H1 (cell line): ENCODE measurements around the gene MTHFS. TPM values are rescaled to one million over a fixed set of nuclear protein-coding genes. Genes with fewer than 3 reads are reported as not detected.

ENCODE experiments used
- CTCF ChIA-PET: fragments of 300-600 bp; sonication (Branson Sonifier 250); formaldehyde crosslinking; loops from one replicate; lab custom pipeline; 2021; ENCODE audit not compliant: partially characterized antibody; lab: Charles Lee
- POLR2A ChIA-PET: fragments of 300-600 bp; sonication (Branson Sonifier 250); formaldehyde crosslinking; loops from one replicate; lab custom pipeline; 2021; ENCODE audit warnings: inconsistent platforms; ENCODE audit not compliant: partially characterized antibody; lab: Charles Lee
- DNase-seq, 2 experiments: peaks; one replicate each; pipeline versions ENCODE4 v3.0.0 to v3.0.0-alpha.2; 2010 to 2022; ENCODE audit warnings: low spot score in 2 of 2, low read depth in 1 of 2, mixed read lengths in 1 of 2
- FAIRE-seq: peaks from 2 replicates; lab custom pipeline; 2011; peaks lifted over from hg19 to GRCh38; lab: Jason Lieb, UNC
- H2AFZ ChIP-seq: 2 replicates; pipeline ENCODE4 v1.8.1; 2012; ENCODE audit warnings: low read length, inconsistent platforms
- H2AK5ac ChIP-seq: 2 replicates; pipeline ENCODE4 v1.6.1; 2013; ENCODE audit warnings: low read depth, low read length
- H2BK120ac ChIP-seq: replicated peaks from 2 replicates; pipeline ENCODE3; 2013; ENCODE audit warnings: low read depth, low read length, inconsistent platforms
- H2BK12ac ChIP-seq: 2 replicates; pipeline ENCODE4 v1.6.1; 2013; ENCODE audit warnings: low read depth, low read length
- H2BK15ac ChIP-seq: 2 replicates; pipeline ENCODE4 v1.6.1; 2013; ENCODE audit warnings: low read length
- H2BK20ac ChIP-seq: 2 replicates; pipeline ENCODE4 v1.6.1; 2013; ENCODE audit warnings: low read length
- H2BK5ac ChIP-seq: 2 replicates; pipeline ENCODE4 v1.6.1; 2013; ENCODE audit warnings: low read depth, low read length
- H3K14ac ChIP-seq: 2 replicates; pipeline ENCODE4 v1.6.1; 2013; ENCODE audit warnings: inconsistent platforms; ENCODE audit not compliant: insufficient read length
- H3K18ac ChIP-seq: 2 replicates; pipeline ENCODE4 v1.6.1; 2013; ENCODE audit warnings: low read length; ENCODE audit errors: extremely low read depth
- H3K23ac ChIP-seq: 2 replicates; pipeline ENCODE4 v1.6.1; 2013; ENCODE audit warnings: inconsistent platforms; ENCODE audit not compliant: insufficient read length
- H3K23me2 ChIP-seq: 2 replicates; pipeline ENCODE4 v1.6.1; 2013; ENCODE audit warnings: low read depth, low read length
- H3K27ac ChIP-seq: 2 replicates; pipeline ENCODE4 v1.6.1; 2011; ENCODE audit warnings: low read depth, low read length, inconsistent platforms
- H3K27me3 ChIP-seq, 4 experiments: replicated peaks in 1 of 4; 1 replicate in 1 of 4; 2 replicates in 3 of 4; pipeline versions ENCODE4 v1.6.1 to v1.8.1; 2011 to 2013; ENCODE audit warnings: low read length in 3 of 4, mild to moderate bottlenecking in 3 of 4, inconsistent platforms in 2 of 4, mixed read lengths in 2 of 4, moderate library complexity in 1 of 4; ENCODE audit not compliant: control insufficient read depth in 3 of 4, insufficient read depth in 3 of 4; ENCODE audit errors: extremely low read depth in 1 of 4
- H3K36me3 ChIP-seq, 4 experiments: 2 replicates each; pipeline versions ENCODE4 v1.6.1 to v1.8.1; 2011 to 2013; ENCODE audit warnings: mild to moderate bottlenecking in 4 of 4, low read length in 3 of 4, moderate library complexity in 2 of 4, control low read depth in 1 of 4, inconsistent platforms in 1 of 4; ENCODE audit not compliant: insufficient read depth in 4 of 4, control insufficient read depth in 2 of 4
- H3K4ac ChIP-seq: replicated peaks from 2 replicates; pipeline ENCODE3; 2013; ENCODE audit warnings: low read length, low read depth, mixed read lengths, inconsistent platforms; ENCODE audit not compliant: insufficient read length
- H3K4me1 ChIP-seq, 4 experiments: replicated peaks in 1 of 4; 1 replicate in 1 of 4; 2 replicates in 3 of 4; pipeline versions ENCODE4 v1.6.1 to v1.8.1; 2011 to 2013; ENCODE audit warnings: low read length in 3 of 4, inconsistent platforms in 2 of 4, mixed read lengths in 1 of 4; ENCODE audit not compliant: insufficient read depth in 4 of 4, control insufficient read depth in 3 of 4
- H3K4me2 ChIP-seq, 2 experiments: 2 replicates each; pipeline versions ENCODE4 v1.6.1 to v1.8.1; 2011 to 2013; ENCODE audit warnings: low read depth in 2 of 2, low read length in 2 of 2, control low read depth in 1 of 2, inconsistent platforms in 1 of 2, mild to moderate bottlenecking in 1 of 2; ENCODE audit not compliant: insufficient read depth in 1 of 2
- H3K4me3 ChIP-seq, 4 experiments: fragments of 200-600, 300-600 bp in 1 of 4; sonication (generic), shearing (Covaris generic), sonication (Bioruptor Twin) in 1 of 4; 2 replicates each; pipeline versions ENCODE4 v1.5.1 to v1.8.1; 2011 to 2016; ENCODE audit warnings: low read length in 4 of 4, low read depth in 3 of 4, control low read depth in 2 of 4, inconsistent platforms in 2 of 4, mild to moderate bottlenecking in 2 of 4, mixed read lengths in 1 of 4, moderate library complexity in 1 of 4; ENCODE audit not compliant: insufficient read depth in 2 of 4; ENCODE audit errors: extremely low read depth in 1 of 4
- H3K56ac ChIP-seq: replicated peaks from 2 replicates; pipeline ENCODE3; 2013; ENCODE audit warnings: low read depth, mild to moderate bottlenecking, mixed read lengths, low read length, inconsistent platforms; ENCODE audit not compliant: insufficient read length
- H3K79me1 ChIP-seq: 2 replicates; pipeline ENCODE4 v1.6.1; 2013; ENCODE audit warnings: low read depth, low read length, control low read depth
- H3K79me2 ChIP-seq, 2 experiments: 2 replicates each; pipeline versions ENCODE4 v1.6.1 to v1.8.1; 2012 to 2013; ENCODE audit warnings: low read length in 2 of 2, mild to moderate bottlenecking in 2 of 2, inconsistent platforms in 1 of 2; ENCODE audit not compliant: insufficient read depth in 2 of 2, control insufficient read depth in 1 of 2
- H3K9ac ChIP-seq, 4 experiments: replicated peaks in 1 of 4; 1 replicate in 1 of 4; 2 replicates in 3 of 4; pipeline versions ENCODE4 v1.6.1 to v1.8.1; 2011 to 2013; ENCODE audit warnings: low read depth in 3 of 4, low read length in 3 of 4, control low read depth in 2 of 4, mild to moderate bottlenecking in 2 of 4, moderate library complexity in 2 of 4, inconsistent platforms in 1 of 4; ENCODE audit errors: extremely low read depth in 1 of 4
- H3K9me3 ChIP-seq, 2 experiments: 2 replicates each; pipeline versions ENCODE4 v1.6.1 to v1.8.1; 2012 to 2013; ENCODE audit warnings: mild to moderate bottlenecking in 2 of 2, moderate library complexity in 2 of 2, control low read depth in 1 of 2, inconsistent platforms in 1 of 2, low read depth in 1 of 2, low read length in 1 of 2, mixed read lengths in 1 of 2; ENCODE audit not compliant: insufficient read depth in 2 of 2
- H4K20me1 ChIP-seq, 2 experiments: replicated peaks in 1 of 2; 2 replicates each; pipeline versions ENCODE3 to v1.8.1; 2011 to 2013; ENCODE audit warnings: inconsistent platforms in 2 of 2, low read length in 2 of 2, mild to moderate bottlenecking in 1 of 2; ENCODE audit not compliant: insufficient read depth in 2 of 2, control insufficient read depth in 1 of 2
- H4K5ac ChIP-seq: 2 replicates; pipeline ENCODE4 v1.6.1; 2013; ENCODE audit warnings: low read length, low read depth, mixed read lengths, inconsistent platforms; ENCODE audit not compliant: insufficient read length
- H4K8ac ChIP-seq: 2 replicates; pipeline ENCODE4 v1.8.0; 2013; ENCODE audit warnings: mild to moderate bottlenecking, moderate library complexity, low read length, inconsistent platforms; ENCODE audit not compliant: insufficient read depth; ENCODE audit errors: extremely low read depth
- H4K91ac ChIP-seq: replicated peaks from 2 replicates; pipeline ENCODE3; 2013; ENCODE audit warnings: low read length, mixed read lengths, inconsistent platforms; ENCODE audit not compliant: insufficient read length
- CBX5 ChIP-seq: fragments of 300-800, 300-1000 bp; sonication (generic); IDR thresholded peaks from 2 replicates; pipeline ENCODE4 v1.7.1; 2016; ENCODE audit warnings: antibody characterized with exemption, low read length, low read depth
- CREB1 ChIP-seq: IDR thresholded peaks from 2 replicates; pipeline ENCODE4 v1.6.1; 2012; ENCODE audit warnings: inconsistent platforms
- EGR1 ChIP-seq: IDR thresholded peaks from 2 replicates; pipeline ENCODE4 v1.6.1; 2011; ENCODE audit warnings: low read depth, low read length, borderline replicate concordance
- FOSL1 ChIP-seq: IDR thresholded peaks from 2 replicates; pipeline ENCODE4 v1.6.1; 2011; ENCODE audit warnings: mild to moderate bottlenecking, low read depth, low read length, moderate library complexity; ENCODE audit not compliant: insufficient read depth
- GTF2F1 ChIP-seq: IDR thresholded peaks from 2 replicates; pipeline ENCODE4 v1.6.1; 2012; ENCODE audit warnings: low read depth, low read length, improper control_type of control experiment, borderline replicate concordance
- POLR2A ChIP-seq, 2 experiments: IDR thresholded peaks; 1 replicate in 1 of 2; 2 replicates in 1 of 2; pipeline ENCODE4 v1.6.1; 2011; ENCODE audit warnings: low read depth in 2 of 2, low read length in 2 of 2, mild to moderate bottlenecking in 2 of 2; ENCODE audit errors: control extremely low read depth in 1 of 2
- POU5F1 ChIP-seq: IDR thresholded peaks from 2 replicates; pipeline ENCODE4 v1.6.1; 2011; ENCODE audit warnings: low read depth, mild to moderate bottlenecking, low read length, moderate library complexity
- SP2 ChIP-seq: IDR thresholded peaks from 2 replicates; pipeline ENCODE4 v1.6.1; 2012; ENCODE audit warnings: mild to moderate bottlenecking, low read length, inconsistent platforms
- SRF ChIP-seq: IDR thresholded peaks from 2 replicates; pipeline ENCODE4 v1.6.1; 2011; ENCODE audit warnings: mild to moderate bottlenecking, low read depth, low read length, moderate library complexity
- TAF7 ChIP-seq: optimal IDR thresholded peaks from 2 replicates; pipeline ENCODE3; 2011; ENCODE audit warnings: low read depth, mild to moderate bottlenecking, inconsistent platforms, low read length, moderate library complexity, borderline replicate concordance
- WGBS, 2 experiments: shearing (Covaris generic) in 1 of 2; methylation state at CpG; one replicate each; pipeline versions ENCODE4 v1.1.6 to v1.1.7; 2013 to 2015; ENCODE audit warnings: low lambda C conversion rate in 2 of 2, mixed read lengths in 2 of 2, inconsistent platforms in 1 of 2, low coverage in 1 of 2, missing lambda C conversion rate in 1 of 2; ENCODE audit not compliant: insufficient replicate concordance in 2 of 2, insufficient coverage in 1 of 2, insufficient read length in 1 of 2; ENCODE audit errors: extremely low coverage in 1 of 2, missing lambda C conversion rate in 1 of 2; 5-methylcytosine and 5-hydroxymethylcytosine counted together
- polyA plus RNA-seq, 7 experiments: library from polyadenylated mRNA; depleted of rRNA in 3 of 7; stranded (reverse) in 5 of 7; unstranded in 2 of 7; fragments of >200 nt in 5 of 7; fragments of 200-250 nt in 2 of 7; gene quantifications; 1 replicate in 5 of 7; 2 replicates in 1 of 7; 4 replicates in 1 of 7; pipeline versions ENCODE4 v1.2.1 to v1.2.3, GENCODE V29; 2011 to 2013; ENCODE audit warnings: missing spikeins in 2 of 7, mixed read lengths in 2 of 7
- total RNA-seq: library from RNA; stranded (reverse); fragmentation: NEBNext Ultra II Directional; extraction: Animal tissue kit (Norgen Biotek cat#: 25700); gene quantifications from 2 replicates; pipeline ENCODE4 v1.2.1, GENCODE V29; 2021
- TF ChIP-seq, protein P1 (sequence below): IDR thresholded peaks from 2 replicates; pipeline ENCODE4 v1.6.1; 2011; ENCODE audit warnings: low read depth, mild to moderate bottlenecking, low read length; ENCODE audit not compliant: insufficient read depth
- TF ChIP-seq, protein P2 (sequence below): IDR thresholded peaks from 2 replicates; pipeline ENCODE4 v1.6.1; 2012; ENCODE audit warnings: low read length, inconsistent platforms
- TF ChIP-seq, protein P3 (sequence below): IDR thresholded peaks from 2 replicates; pipeline ENCODE4 v1.6.1; 2012; ENCODE audit warnings: inconsistent platforms

MTHFS gene
- total and polyA plus RNA-seq, 2 of the 8 experiments (the other 6 are each of a cell fraction or from before 2014, with no cell fraction given), result 27.3 to 37.2 TPM

DNA sequence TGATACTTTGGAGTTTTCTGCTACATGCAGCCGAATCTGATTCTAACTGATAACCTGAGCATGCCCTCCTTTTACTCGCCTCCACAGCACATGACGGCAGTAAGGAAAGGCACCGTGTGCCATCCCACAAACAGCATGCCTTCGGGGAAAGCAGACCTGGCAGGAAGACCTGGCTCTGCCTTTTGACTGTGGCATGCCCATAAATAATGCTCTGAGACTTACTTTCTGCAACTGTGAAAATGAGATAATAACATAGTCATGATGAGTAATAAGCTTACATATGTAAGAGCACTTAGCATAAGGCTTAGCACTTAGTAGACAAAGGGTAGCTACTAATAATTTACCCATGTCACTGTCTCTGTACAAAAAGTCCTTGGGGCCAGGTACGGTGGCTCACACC, 32.9 kb downstream of the MTHFS start:
- Histone ChIP-seq H3K79me2 (0 out of 4 replicates have a peak, but pooled peaks cover 0 to 8% of the 10 kb centered on the region in 2 experiments), H3K9ac (no peak overlapping the region), H2BK15ac (no peak overlapping the region), H3K18ac (no peak overlapping the region), H3K79me1 (no peaks in the 10 kb centered on the region; the same call in 1 of the 2 replicates), H3K36me3 (0 out of 8 replicates have a peak, but pooled peaks cover 0 to 2% (median 0%) of the 10 kb centered on the region in 4 experiments), H2BK120ac (no peak overlapping the region), H3K14ac (no peak overlapping the region), H2BK12ac (no peak overlapping the region), H2AFZ (no peak overlapping the region), H3K23ac (no peak overlapping the region), H3K23me2 (no peaks in the 10 kb centered on the region), H4K5ac (no peak overlapping the region), H3K56ac (no peak overlapping the region), H4K91ac (no peak overlapping the region), H3K9me3 (no peaks in the 10 kb centered on the region), H2BK5ac (no peak overlapping the region), H3K4me2 (no peak overlapping the region), H4K20me1 (no peaks in the 10 kb centered on the region), H3K4me1 (no peaks in the 10 kb centered on the region), H4K8ac (no peak overlapping the region), H2BK20ac (no peak overlapping the region), H3K27ac (no peak overlapping the region), H3K4ac (no peak overlapping the region), H3K27me3 (no peaks in the 10 kb centered on the region), H3K4me3 (no peak overlapping the region), H2AK5ac (no peak overlapping the region)
- FAIRE-seq (no peak), DNase-seq (no peak)
- WGBS, 2 experiments, result 94% methylated on average over 6 of the region's 6 CpGs; no CpG with 5 or more reads in 1 of the 2 experiments
- ChIA-PET POLR2A (no interaction called here), CTCF (interaction anchor here (2.0 kb wide), 1 partner anchor 10 kb away, joined by 4 read pairs; no protein-coding TSS in a partner anchor)
- TF ChIP-seq FOSL1 (no peak), SP2 (no peak), CREB1 (no peak), CBX5 (no peak), POU5F1 (no peak), GTF2F1 (no peak), TAF7 (no peak), POLR2A (IDR thresholded peaks at IDR 0.05; ENCODE audit: control extremely low read depth in 1 of 2, low read depth in 2 of 2, low read length in 2 of 2) (no peak), EGR1 (no peak), SRF (no peak)
- TF ChIP-seq, protein P1, sequence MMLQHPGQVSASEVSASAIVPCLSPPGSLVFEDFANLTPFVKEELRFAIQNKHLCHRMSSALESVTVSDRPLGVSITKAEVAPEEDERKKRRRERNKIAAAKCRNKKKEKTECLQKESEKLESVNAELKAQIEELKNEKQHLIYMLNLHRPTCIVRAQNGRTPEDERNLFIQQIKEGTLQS, result no peak
- TF ChIP-seq, protein P2, sequence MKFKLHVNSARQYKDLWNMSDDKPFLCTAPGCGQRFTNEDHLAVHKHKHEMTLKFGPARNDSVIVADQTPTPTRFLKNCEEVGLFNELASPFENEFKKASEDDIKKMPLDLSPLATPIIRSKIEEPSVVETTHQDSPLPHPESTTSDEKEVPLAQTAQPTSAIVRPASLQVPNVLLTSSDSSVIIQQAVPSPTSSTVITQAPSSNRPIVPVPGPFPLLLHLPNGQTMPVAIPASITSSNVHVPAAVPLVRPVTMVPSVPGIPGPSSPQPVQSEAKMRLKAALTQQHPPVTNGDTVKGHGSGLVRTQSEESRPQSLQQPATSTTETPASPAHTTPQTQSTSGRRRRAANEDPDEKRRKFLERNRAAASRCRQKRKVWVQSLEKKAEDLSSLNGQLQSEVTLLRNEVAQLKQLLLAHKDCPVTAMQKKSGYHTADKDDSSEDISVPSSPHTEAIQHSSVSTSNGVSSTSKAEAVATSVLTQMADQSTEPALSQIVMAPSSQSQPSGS, result no peak
- TF ChIP-seq, protein P3, sequence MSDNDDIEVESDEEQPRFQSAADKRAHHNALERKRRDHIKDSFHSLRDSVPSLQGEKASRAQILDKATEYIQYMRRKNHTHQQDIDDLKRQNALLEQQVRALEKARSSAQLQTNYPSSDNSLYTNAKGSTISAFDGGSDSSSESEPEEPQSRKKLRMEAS, result no peak
